ENCODE results near the gene HELZ2. TPM values are rescaled to one million over a fixed set of nuclear protein-coding genes. Genes with fewer than 3 reads are reported as not detected.

HELZ2 gene
- total and polyA plus RNA-seq, 10 of the 15 experiments (the other 5 are each of a cell fraction or from before 2014, with no cell fraction given) = 0.05 to 33.3 (median 6.2) TPM

GRCh38 chr20:63546956-63547724 is 26.9 kb downstream of the HELZ2 start:
- Histone ChIP-seq H3K36me3 (ENCODE audit: control insufficient read depth in 2 of 2, insufficient read depth in 2 of 2, low read length in 1 of 2) (no peaks in the 10 kb centered on the region), H3K4me3 (no peak overlapping the region), H3K4me2 (ENCODE audit: control insufficient read depth, insufficient read depth) (no peak overlapping the region), H2AFZ (ENCODE audit: control insufficient read depth, low read depth, low read length) (no peak overlapping the region), H3K4me1 (ENCODE audit: control insufficient read depth, insufficient read depth, low read length) (peaks cover 14% of the 10 kb centered on the region), H3K9ac (ENCODE audit: control insufficient read depth, insufficient read depth, low read length) (no peak overlapping the region), H3K79me2 (ENCODE audit: control insufficient read depth, insufficient read depth, low read length) (no peaks in the 10 kb centered on the region), H3K27me3 (replicated peaks in 1 of 2; ENCODE audit: control insufficient read depth in 2 of 2, insufficient read depth in 2 of 2, low read length in 1 of 2) (no peaks in the 10 kb centered on the region; a peak in 1 of 4 replicates), H3K27ac (ENCODE audit: control insufficient read depth, insufficient read depth) (no peak overlapping the region), H3K9me3 (replicated peaks; ENCODE audit: control insufficient read depth, insufficient read depth, low read length) (no peaks in the 10 kb centered on the region), H4K20me1 (ENCODE audit: control insufficient read depth, insufficient read depth) (no peaks in the 10 kb centered on the region)
- POLR2A ChIA-PET = no interaction called here
- TF ChIP-seq HSF1 (IDR thresholded peaks at IDR 0.05; ENCODE audit: low read depth, low read length) = no peak
- no peak for TF ChIP-seq RAD21 (IDR thresholded peaks at IDR 0.05; ENCODE audit: insufficient read depth, low read depth, low read length)
- TF ChIP-seq KAT2A (conservative IDR thresholded peaks at IDR 0.05; ENCODE audit: control insufficient read depth, low read depth, low read length) = no peak
- TF ChIP-seq ZNF384 (IDR thresholded peaks at IDR 0.05; ENCODE audit: borderline replicate concordance, low read depth, low read length) = no peak
- intact Hi-C loops (cut with micrococcal nuclease; ENCODE audit: unreplicated experiment) = no loop called here
- BruUV-seq (replicated peaks) = no TSS peak
- CTCF ChIA-PET = no interaction called here
- no peak for ATAC-seq
- in situ Hi-C loops (cut with MboI) = no loop called here
- RAD21 ChIA-PET (ENCODE audit: unreplicated experiment) = interaction anchor here (0.9 kb wide), 1 partner anchor 26 kb away, joined by 3 read pairs; no protein-coding TSS in a partner anchor
- DNase-seq (ENCODE audit: low read depth, low spot score) = no peak
- FAIRE-seq = no peak
- 82% methylated on average over 32 of the region's 58 CpGs for WGBS (ENCODE audit: insufficient coverage, insufficient replicate concordance, low lambda C conversion rate, missing lambda C conversion rate)
- SMC1A ChIA-PET (ENCODE audit: uncharacterized antibody, unreplicated experiment) = no interaction called here

Data from GM12878 (cell line).